KMS-11 (cell line): ENCODE measurements around the gene MIPOL1.
"Not testable (repeated sequence)": the region's sequence is repeated elsewhere in the genome, so short reads cannot be mapped to it uniquely, and the experiment has no call there.

Experiments used
- H2AFZ ChIP-seq: fragments of 200-600 bp; sonication (generic); 2 replicates; pipeline ENCODE4 v1.6.1; 2016; ENCODE audit warnings: antibody characterized with exemption, mixed run types, low read depth
- H3K27ac ChIP-seq: fragments of 200-600 bp; sonication (generic); 2 replicates; pipeline ENCODE4 v1.6.1; 2016; ENCODE audit warnings: mild to moderate bottlenecking, mixed run types
- H3K27me3 ChIP-seq: fragments of 200-600 bp; sonication (generic); 2 replicates; pipeline ENCODE4 v1.6.1; 2017; ENCODE audit warnings: mild to moderate bottlenecking, low read depth, mixed run types, moderate library complexity; ENCODE audit not compliant: insufficient read depth
- H3K36me3 ChIP-seq: fragments of 200-600 bp; sonication (generic); 2 replicates; pipeline ENCODE4 v1.6.1; 2017; ENCODE audit warnings: mild to moderate bottlenecking, mixed run types; ENCODE audit not compliant: insufficient read depth
- H3K4me1 ChIP-seq: fragments of 200-600 bp; sonication (generic); 2 replicates; pipeline ENCODE4 v1.6.1; 2016; ENCODE audit warnings: mild to moderate bottlenecking, low read depth, mixed run types; ENCODE audit not compliant: poor library complexity, severe bottlenecking
- H3K4me2 ChIP-seq: fragments of 200-600 bp; sonication (generic); 2 replicates; pipeline ENCODE4 v1.7.0; 2016; ENCODE audit warnings: mild to moderate bottlenecking, mixed run types
- H3K4me3 ChIP-seq: fragments of 200-600 bp; sonication (generic); IDR thresholded peaks from 2 replicates; pipeline ENCODE4 v1.6.1; 2017; ENCODE audit warnings: low read depth, low read length, mixed read lengths; ENCODE audit not compliant: insufficient read depth
- H3K79me2 ChIP-seq: fragments of 200-600 bp; sonication (generic); 2 replicates; pipeline ENCODE4 v1.6.1; 2016; ENCODE audit warnings: low read depth, mixed run types; ENCODE audit not compliant: insufficient read depth
- H3K9ac ChIP-seq: fragments of 200-600 bp; sonication (generic); 2 replicates; pipeline ENCODE4 v1.6.1; 2016; ENCODE audit warnings: mild to moderate bottlenecking, mixed run types
- H4K20me1 ChIP-seq: fragments of 200-600 bp; sonication (generic); 2 replicates; pipeline ENCODE4 v1.6.1; 2016; ENCODE audit warnings: mild to moderate bottlenecking, mixed run types; ENCODE audit not compliant: insufficient read depth
- TF ChIP-seq, protein P1 (sequence below): fragments of 200-600 bp; sonication (generic); conservative IDR thresholded peaks from 2 replicates; pipeline ENCODE4 v1.6.1; 2017; ENCODE audit warnings: low read depth, mild to moderate bottlenecking, antibody characterized with exemption, low read length, moderate library complexity, mixed read lengths

MIPOL1 gene

DNA sequence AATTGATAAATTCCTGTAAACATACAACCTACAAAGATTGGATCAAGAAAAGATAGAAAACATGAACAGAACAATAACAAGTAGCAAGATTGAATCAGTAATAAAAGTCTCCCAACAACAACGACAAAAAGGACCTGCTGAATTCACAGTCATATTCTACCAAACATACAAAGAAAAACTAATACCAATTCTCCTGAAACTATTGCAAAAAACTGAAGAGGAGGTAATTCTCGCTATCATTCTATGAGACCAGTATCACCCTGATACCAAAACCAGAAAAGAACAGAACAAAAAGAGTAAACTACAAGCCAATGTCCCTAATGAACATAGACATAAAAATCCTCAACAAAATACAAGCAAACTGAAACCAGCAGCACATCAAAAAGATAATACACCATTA is 39.8 kb upstream of the MIPOL1 start:
- Histone ChIP-seq H3K9ac (no peak overlapping the region), H3K4me1 (no peaks in the 10 kb centered on the region), H3K36me3 (no peaks in the 10 kb centered on the region), H3K4me2 (no peak overlapping the region), H3K27ac (no peak overlapping the region), H3K27me3 (no peaks in the 10 kb centered on the region), H4K20me1 (no peaks in the 10 kb centered on the region), H3K4me3 (no peak overlapping the region), H3K79me2 (no peaks in the 10 kb centered on the region), H2AFZ (no peak overlapping the region)
- TF ChIP-seq, protein P1, sequence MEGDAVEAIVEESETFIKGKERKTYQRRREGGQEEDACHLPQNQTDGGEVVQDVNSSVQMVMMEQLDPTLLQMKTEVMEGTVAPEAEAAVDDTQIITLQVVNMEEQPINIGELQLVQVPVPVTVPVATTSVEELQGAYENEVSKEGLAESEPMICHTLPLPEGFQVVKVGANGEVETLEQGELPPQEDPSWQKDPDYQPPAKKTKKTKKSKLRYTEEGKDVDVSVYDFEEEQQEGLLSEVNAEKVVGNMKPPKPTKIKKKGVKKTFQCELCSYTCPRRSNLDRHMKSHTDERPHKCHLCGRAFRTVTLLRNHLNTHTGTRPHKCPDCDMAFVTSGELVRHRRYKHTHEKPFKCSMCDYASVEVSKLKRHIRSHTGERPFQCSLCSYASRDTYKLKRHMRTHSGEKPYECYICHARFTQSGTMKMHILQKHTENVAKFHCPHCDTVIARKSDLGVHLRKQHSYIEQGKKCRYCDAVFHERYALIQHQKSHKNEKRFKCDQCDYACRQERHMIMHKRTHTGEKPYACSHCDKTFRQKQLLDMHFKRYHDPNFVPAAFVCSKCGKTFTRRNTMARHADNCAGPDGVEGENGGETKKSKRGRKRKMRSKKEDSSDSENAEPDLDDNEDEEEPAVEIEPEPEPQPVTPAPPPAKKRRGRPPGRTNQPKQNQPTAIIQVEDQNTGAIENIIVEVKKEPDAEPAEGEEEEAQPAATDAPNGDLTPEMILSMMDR: no peak

DNA sequence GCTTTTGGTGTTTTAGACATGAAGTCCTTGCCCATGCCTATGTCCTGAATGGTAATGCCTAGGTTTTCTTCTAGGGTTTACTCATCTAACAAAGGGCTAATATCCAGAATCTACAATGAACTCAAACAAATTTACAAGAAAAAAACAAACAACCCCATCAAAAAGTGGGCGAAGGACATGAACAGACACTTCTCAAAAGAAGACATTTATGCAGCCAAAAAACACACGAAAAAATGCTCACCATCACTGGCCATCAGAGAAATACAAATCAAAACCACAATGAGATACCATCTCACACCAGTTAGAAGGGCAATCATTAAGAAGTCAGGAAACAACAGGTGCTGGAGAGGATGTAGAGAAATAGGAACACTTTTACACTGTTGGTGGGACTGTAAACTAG is 35.4 kb upstream of the MIPOL1 start:
- H3K36me3 ChIP-seq, H3K4me2 ChIP-seq, H2AFZ ChIP-seq, H4K20me1 ChIP-seq, H3K79me2 ChIP-seq, H3K27ac ChIP-seq, H3K4me1 ChIP-seq, H3K4me3 ChIP-seq, H3K9ac ChIP-seq, H3K27me3 ChIP-seq: not testable (repeated sequence)

DNA sequence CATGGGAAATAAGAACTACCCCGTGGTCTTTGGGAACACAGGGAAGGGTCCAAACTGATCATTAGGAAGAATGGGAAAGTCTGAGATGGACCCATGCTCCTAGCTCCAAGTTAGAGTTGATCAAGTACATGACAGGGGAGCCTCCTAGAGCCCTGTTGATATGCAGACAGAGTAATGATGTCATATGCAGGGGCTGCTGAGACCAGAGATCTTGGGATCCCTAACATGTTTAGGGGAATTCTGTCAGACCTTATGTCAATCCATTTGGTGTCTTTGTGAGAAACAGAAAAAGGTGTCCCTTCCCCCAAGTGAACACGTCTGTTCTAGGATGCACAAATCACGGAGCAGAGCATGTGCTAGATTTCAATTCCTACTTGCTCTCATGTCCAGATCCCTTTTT is 31.9 kb upstream of the MIPOL1 start:
- Histone ChIP-seq H3K9ac (no peak overlapping the region), H3K27ac (no peak overlapping the region), H3K36me3 (no peaks in the 10 kb centered on the region), H3K4me2 (no peak overlapping the region), H3K4me1 (no peaks in the 10 kb centered on the region), H4K20me1 (no peaks in the 10 kb centered on the region), H3K4me3 (no peak overlapping the region), H3K79me2 (no peaks in the 10 kb centered on the region), H3K27me3 (no peaks in the 10 kb centered on the region), H2AFZ (no peak overlapping the region)
- TF ChIP-seq, protein P1: no peak

DNA sequence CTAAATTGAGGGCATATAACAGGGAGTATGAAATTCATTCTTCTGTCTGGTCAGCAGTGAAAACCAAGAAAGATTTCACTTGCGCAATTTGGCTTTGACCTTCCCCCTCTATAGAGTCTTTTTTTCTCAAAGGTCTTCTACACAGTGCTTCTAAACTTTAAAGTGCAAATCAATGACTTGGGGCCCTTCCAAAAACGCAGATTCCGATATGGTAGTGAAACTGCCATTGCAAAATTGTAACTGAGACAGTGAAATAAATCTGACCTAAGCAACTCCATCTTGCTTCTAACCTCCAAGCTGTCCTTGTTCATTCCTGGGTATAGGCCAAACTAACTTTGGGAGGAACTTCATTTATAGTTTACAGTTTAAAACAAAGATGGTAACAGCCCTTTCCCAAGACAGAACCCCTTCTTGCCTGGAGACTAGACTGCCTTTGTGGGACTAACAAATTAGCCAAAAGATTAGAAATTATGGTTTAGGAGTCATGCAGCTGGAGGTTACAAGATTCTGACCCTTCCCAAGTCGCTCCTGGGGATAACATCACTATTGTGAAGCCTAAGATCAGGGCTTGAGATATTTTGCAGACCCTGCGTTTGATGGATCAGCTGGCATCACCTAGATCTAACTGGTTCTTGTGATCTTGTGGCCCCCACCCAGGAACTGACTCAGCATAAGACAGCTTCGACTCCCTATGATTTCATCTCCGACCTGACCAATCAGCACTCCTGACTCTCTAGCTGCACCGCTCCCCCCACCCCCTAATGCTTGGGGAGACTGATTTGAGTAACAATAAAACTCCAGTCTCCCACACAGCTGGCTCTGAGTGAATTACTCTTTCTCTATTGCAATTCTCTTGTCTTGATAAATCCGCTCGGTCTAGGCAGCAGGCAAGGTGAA is 30.3 kb upstream of the MIPOL1 start:
- H3K36me3 ChIP-seq: no peaks in the 10 kb centered on the region
- H3K4me1 ChIP-seq: no peaks in the 10 kb centered on the region
- no peak overlapping the region for H3K4me2 ChIP-seq
- H3K27ac ChIP-seq: no peak overlapping the region
- TF ChIP-seq, protein P1: no peak
- no peaks in the 10 kb centered on the region for H4K20me1 ChIP-seq
- no peak overlapping the region for H3K4me3 ChIP-seq
- no peaks in the 10 kb centered on the region for H3K79me2 ChIP-seq
- no peaks in the 10 kb centered on the region for H3K27me3 ChIP-seq
- no peak overlapping the region for H3K9ac ChIP-seq
- H2AFZ ChIP-seq: no peak overlapping the region

DNA sequence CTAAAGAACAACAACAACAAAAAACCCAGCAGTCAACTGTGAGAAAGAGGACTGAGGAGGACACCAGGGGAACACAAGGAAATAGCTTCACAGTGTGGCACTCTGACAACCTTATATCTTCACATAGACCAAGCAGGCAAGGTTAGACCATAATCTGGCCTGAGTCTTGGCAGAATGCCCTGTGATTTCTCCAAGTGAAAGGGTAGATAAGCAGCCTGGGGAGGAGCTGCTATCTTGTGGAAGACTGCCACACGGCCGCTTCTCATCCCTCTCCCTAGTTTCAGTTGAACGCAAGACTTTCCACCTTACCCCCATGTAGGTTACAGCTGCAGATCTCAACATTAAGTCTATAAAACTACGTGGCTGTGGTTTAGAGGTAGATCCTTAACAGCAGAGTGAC is 29.0 kb upstream of the MIPOL1 start:
- Histone ChIP-seq H3K27ac (no peak overlapping the region), H3K4me1 (no peaks in the 10 kb centered on the region), H3K9ac (no peak overlapping the region), H3K4me2 (no peak overlapping the region), H4K20me1 (no peaks in the 10 kb centered on the region), H3K27me3 (no peaks in the 10 kb centered on the region), H2AFZ (no peak overlapping the region), H3K36me3 (no peaks in the 10 kb centered on the region), H3K79me2 (no peaks in the 10 kb centered on the region), H3K4me3 (no peak overlapping the region)
- TF ChIP-seq, protein P1: no peak
